ENCODE results near the gene INO80E. TPM values are rescaled to one million over a fixed set of nuclear protein-coding genes. Genes with fewer than 3 reads are reported as not detected.

Gene INO80E
- total and polyA plus RNA-seq, 2 of the 8 experiments (the other 6 are each of a cell fraction or from before 2014, with no cell fraction given) = 43.0 to 91.2 TPM

GRCh38 chr16:30000735-30001631 is 4.9 kb downstream of the INO80E start:
- Histone ChIP-seq H2BK20ac (ENCODE audit: low read length) (no peak overlapping the region), H3K27me3 (replicated peaks in 1 of 4; ENCODE audit: control insufficient read depth in 3 of 4, extremely low read depth in 1 of 4, insufficient read depth in 3 of 4, low read length in 3 of 4) (no peaks in the 10 kb centered on the region), H4K8ac (ENCODE audit: extremely low read depth, insufficient read depth, low read length) (no peak overlapping the region; the same call in 1 of the 2 replicates), H4K91ac (replicated peaks; ENCODE audit: insufficient read length, low read length) (no peak overlapping the region), H3K56ac (replicated peaks; ENCODE audit: insufficient read length, low read depth, low read length) (no peak overlapping the region), H3K23ac (ENCODE audit: insufficient read length) (no peak overlapping the region), H2BK12ac (ENCODE audit: low read depth, low read length) (no peak overlapping the region), H3K18ac (ENCODE audit: extremely low read depth, low read length) (no peak overlapping the region), H2AFZ (ENCODE audit: low read length) (no peak overlapping the region), H3K27ac (ENCODE audit: low read depth, low read length) (no peak overlapping the region), H3K4ac (replicated peaks; ENCODE audit: insufficient read length, low read depth, low read length) (no peak overlapping the region), H2AK5ac (ENCODE audit: low read depth, low read length) (no peak overlapping the region), H2BK120ac (replicated peaks; ENCODE audit: low read depth, low read length) (no peak overlapping the region), H3K23me2 (ENCODE audit: low read depth, low read length) (peaks cover 4% of the 10 kb centered on the region; the same call in 1 of the 2 replicates), H4K20me1 (replicated peaks in 1 of 2; ENCODE audit: control insufficient read depth in 1 of 2, insufficient read depth in 2 of 2, low read length in 2 of 2) (peaks cover 2 to 7% of the 10 kb centered on the region in 2 experiments), H3K4me3 (ENCODE audit: extremely low read depth in 1 of 4, insufficient read depth in 2 of 4, low read depth in 3 of 4, low read length in 4 of 4) (peak overlapping the region in 1 of 4 experiments; percentile 46; a peak in 2 of 8 replicates), H3K4me1 (replicated peaks in 1 of 4; ENCODE audit: control insufficient read depth in 3 of 4, insufficient read depth in 4 of 4, low read length in 3 of 4) (peaks cover 0 to 10% (median 5%) of the 10 kb centered on the region in 4 experiments; a peak in 6 of 7 replicates), H3K9ac (replicated peaks in 1 of 4; ENCODE audit: extremely low read depth in 1 of 4, low read depth in 3 of 4, low read length in 3 of 4) (no peak overlapping the region), H2BK5ac (ENCODE audit: low read depth, low read length) (no peak overlapping the region), H2BK15ac (ENCODE audit: low read length) (no peak overlapping the region), H3K14ac (ENCODE audit: insufficient read length) (no peak overlapping the region), H3K9me3 (ENCODE audit: insufficient read depth in 2 of 2, low read depth in 1 of 2, low read length in 1 of 2) (no peaks in the 10 kb centered on the region), H3K79me1 (ENCODE audit: low read depth, low read length) (peaks cover 3% of the 10 kb centered on the region; the same call in 1 of the 2 replicates), H3K79me2 (ENCODE audit: control insufficient read depth in 1 of 2, insufficient read depth in 2 of 2, low read length in 2 of 2) (peaks cover 0 to 7% of the 10 kb centered on the region in 2 experiments; a peak in 1 of 4 replicates), H3K4me2 (ENCODE audit: insufficient read depth in 1 of 2, low read depth in 2 of 2, low read length in 2 of 2) (peak overlapping the region in 1 of 2 experiments; percentile 45; a peak in 2 of 4 replicates), H4K5ac (ENCODE audit: insufficient read length, low read depth, low read length) (no peak overlapping the region), H3K36me3 (ENCODE audit: control insufficient read depth in 2 of 4, insufficient read depth in 4 of 4, low read length in 3 of 4) (peaks cover 0 to 10% (median 4%) of the 10 kb centered on the region in 4 experiments; a peak in 6 of 8 replicates)
- peak in 1 of 2 experiments; percentile 87 for DNase-seq (ENCODE audit: low read depth in 1 of 2, low spot score in 2 of 2)
- TF ChIP-seq RAD21 (IDR thresholded peaks at IDR 0.05 in 1 of 2, conservative IDR thresholded peaks at IDR 0.05 in 1 of 2; ENCODE audit: low read depth in 2 of 2, low read length in 2 of 2) (peak; percentile 39 to 54), CTCF (IDR thresholded peaks at IDR 0.05; ENCODE audit: control extremely low read depth in 1 of 3, insufficient read depth in 1 of 3, low read depth in 1 of 3, low read length in 3 of 3) (peak; percentile 55 to 71 (median 59)), RXRA (IDR thresholded peaks at IDR 0.05; ENCODE audit: insufficient read depth, low read depth, low read length) (no peak)
- CTCF ChIA-PET (ENCODE audit: partially characterized antibody) = interaction anchor here (0.6 to 3.5 kb wide), 13 partner anchors 8 to 354 kb away, joined by 3 to 18 read pairs (median 3); partner anchors contain the start of genes C16orf92 and TLCD3B
- FAIRE-seq = no peak
- POLR2A ChIA-PET (ENCODE audit: partially characterized antibody) = interaction anchor here (0.7 to 3.2 kb wide), 13 partner anchors 8 to 211 kb away, joined by 3 to 10 read pairs (median 3); partner anchors contain the start of genes ASPHD1, C16orf92, KIF22 and TLCD3B
- WGBS, 2 experiments (ENCODE audit: extremely low coverage in 1 of 2, insufficient coverage in 1 of 2, insufficient read length in 1 of 2, insufficient replicate concordance in 2 of 2, low coverage in 1 of 2, low lambda C conversion rate in 2 of 2, missing lambda C conversion rate in 1 of 2) = 70% methylated on average over 29 of the region's 33 CpGs; no CpG with 5 or more reads in 1 of the 2 experiments
